ENCODE measurements around the gene SMC6. TPM values are rescaled to one million over a fixed set of nuclear protein-coding genes. Genes with fewer than 3 reads are reported as not detected.

The SMC6 gene
- total and polyA plus RNA-seq, 12 donors: 4.2 to 18.6 (median 7.6) TPM

- intact Hi-C loops (cut with DNase I): no loop called here
- no peaks in the 10 kb centered on the region for H3K9me3 ChIP-seq (replicated peaks in 1 of 3)
- WGBS, 4 donors: 83 to 94% (median 93%) methylated on average over 2 of the region's 2 CpGs
Observed at GRCh38 chr2:17765398-17765797, 11.8 kb upstream of the SMC6 start.

DNA sequence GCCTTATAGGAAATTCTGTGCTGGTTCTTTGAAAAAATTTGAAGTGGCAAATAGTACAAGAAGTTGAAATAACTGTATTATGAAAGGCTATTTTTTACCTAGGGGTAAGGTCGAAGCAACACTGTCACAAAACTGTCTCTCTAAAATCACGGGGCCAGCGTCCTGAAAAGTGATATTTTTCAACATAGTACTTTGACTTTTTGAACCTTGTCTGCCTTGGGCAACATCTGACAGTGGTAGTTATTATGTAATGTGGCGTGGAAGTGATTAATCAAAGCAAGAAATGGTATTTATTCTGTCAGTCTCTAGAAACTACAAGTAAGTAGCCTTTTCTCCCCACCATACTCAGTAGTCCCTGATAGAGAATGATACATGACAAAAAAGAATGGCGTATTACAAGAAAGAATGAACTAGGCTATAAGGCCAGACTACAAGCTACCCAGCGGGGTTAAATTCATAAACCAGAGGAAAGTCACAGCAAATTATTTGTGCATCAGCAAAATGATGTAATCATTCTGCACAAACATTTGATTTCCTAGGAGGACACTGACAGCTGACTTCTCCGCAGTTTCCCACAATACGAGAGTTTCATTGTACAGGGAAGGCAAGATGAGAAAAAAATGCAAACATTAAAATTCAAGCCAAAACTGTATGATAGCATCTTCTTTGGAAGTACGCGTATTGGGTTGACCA, 10.2 kb upstream of the SMC6 start:
- no peaks in the 10 kb centered on the region for H3K4me1 ChIP-seq (replicated peaks in 1 of 2)
- intact Hi-C loops (cut with DNase I): no loop called here
- TF ChIP-seq POLR2A (IDR thresholded peaks at IDR 0.05) (no peak), CTCF (IDR thresholded peaks at IDR 0.05) (no peak)
- no peak for DNase-seq
- no peaks in the 10 kb centered on the region for H3K36me3 ChIP-seq (replicated peaks in 1 of 2)
- no peaks in the 10 kb centered on the region for H3K9me3 ChIP-seq (replicated peaks in 1 of 3)
- WGBS, 4 donors: 87 to 92% (median 89%) methylated on average over 10 of the region's 10 CpGs
- no peak overlapping the region for H3K4me3 ChIP-seq
- H3K27ac ChIP-seq: no peak overlapping the region
- no peaks in the 10 kb centered on the region for H3K27me3 ChIP-seq

More at GRCh38 chr2:17765398-17765797, 11.8 kb upstream of the SMC6 start:
- no peak overlapping the region for H3K27ac ChIP-seq
- H3K36me3 ChIP-seq (replicated peaks in 1 of 2): no peaks in the 10 kb centered on the region
- H3K27me3 ChIP-seq: no peaks in the 10 kb centered on the region
- no peak for DNase-seq
- TF ChIP-seq CTCF (IDR thresholded peaks at IDR 0.05) (no peak), POLR2A (IDR thresholded peaks at IDR 0.05) (no peak)
- no peak overlapping the region for H3K4me3 ChIP-seq
- no peaks in the 10 kb centered on the region for H3K4me1 ChIP-seq (replicated peaks in 1 of 2)

GRCh38 chr2:17762451-17762850, 8.8 kb upstream of the SMC6 start:
- no peaks in the 10 kb centered on the region for H3K9me3 ChIP-seq (replicated peaks in 1 of 3)
- no peak overlapping the region for H3K4me3 ChIP-seq
- no peaks in the 10 kb centered on the region for H3K27me3 ChIP-seq
- TF ChIP-seq POLR2A (IDR thresholded peaks at IDR 0.05) (no peak), CTCF (IDR thresholded peaks at IDR 0.05) (no peak)
- H3K4me1 ChIP-seq (replicated peaks in 1 of 2): no peaks in the 10 kb centered on the region
- no peak for DNase-seq
- WGBS, 4 donors: 96 to 100% (median 100%) methylated on average over 1 of the region's 1 CpG
- intact Hi-C loops (cut with DNase I): no loop called here
- H3K36me3 ChIP-seq (replicated peaks in 1 of 2): no peaks in the 10 kb centered on the region
- no peak overlapping the region for H3K27ac ChIP-seq

GRCh38 chr2:17759805-17760204, 6.2 kb upstream of the SMC6 start:
- peaks cover 0 to 2% of the 10 kb centered on the region in 2 donors for H3K4me1 ChIP-seq (replicated peaks in 1 of 2)
- no peak for TF ChIP-seq POLR2A (IDR thresholded peaks at IDR 0.05)
- no peak for TF ChIP-seq CTCF (IDR thresholded peaks at IDR 0.05)
- no peak overlapping the region for H3K27ac ChIP-seq
- intact Hi-C loops (cut with DNase I): no loop called here
- H3K36me3 ChIP-seq (replicated peaks in 1 of 2): no peaks in the 10 kb centered on the region
- no peak overlapping the region for H3K4me3 ChIP-seq
- H3K27me3 ChIP-seq: no peaks in the 10 kb centered on the region
- no peak for DNase-seq
- WGBS, 4 donors: 77 to 97% (median 88%) methylated on average over 2 of the region's 2 CpGs
- H3K9me3 ChIP-seq (replicated peaks in 1 of 3): no peaks in the 10 kb centered on the region

Data from adrenal gland (tissue), 12 donors.